BJ (cell line): ENCODE data around the gene LIN7B. TPM values are rescaled to one million over a fixed set of nuclear protein-coding genes. Genes with fewer than 3 reads are reported as not detected.

Experiments
- CTCF ChIA-PET: fragments of 350-600 bp; formaldehyde crosslinking; extraction: SDS; loops from one replicate; lab custom pipeline; 2021; ENCODE audit warnings: antibody characterized with exemption, inconsistent platforms; lab: Yijun Ruan, JAX
- POLR2A ChIA-PET: fragments of 300-600 bp; sonication (Branson Sonifier 250); formaldehyde crosslinking; extraction: SDS; loops from one replicate; lab custom pipeline; 2021; ENCODE audit warnings: antibody characterized with exemption; lab: Charles Lee
- DNase-seq: peaks from one replicate; pipeline ENCODE4 v3.0.0-alpha.2; 2011; ENCODE audit warnings: low read depth
- H3K27me3 ChIP-seq: 2 replicates; pipeline ENCODE4 v1.6.0; 2011; ENCODE audit warnings: low read length; ENCODE audit not compliant: control insufficient read depth, insufficient read depth
- H3K36me3 ChIP-seq: 2 replicates; pipeline ENCODE4 v1.5.1; 2011; ENCODE audit warnings: low read length; ENCODE audit not compliant: control insufficient read depth, insufficient read depth
- H3K4me3 ChIP-seq: 2 replicates; pipeline ENCODE4 v1.5.1; 2011; ENCODE audit warnings: low read depth, mild to moderate bottlenecking, control low read depth, low read length
- polyA plus RNA-seq: library from polyadenylated mRNA; depleted of rRNA; stranded (reverse); fragments of >200 nt; gene quantifications from 2 replicates; pipeline ENCODE4 v1.2.3, GENCODE V29; 2011
- TF ChIP-seq, protein P1 (sequence below): IDR thresholded peaks from 2 replicates; pipeline ENCODE4 v1.5.1; 2011; ENCODE audit warnings: low read depth, mild to moderate bottlenecking, control low read depth, inconsistent platforms, low read length, moderate library complexity; ENCODE audit not compliant: insufficient read depth

Gene LIN7B
- polyA plus RNA-seq, 1 experiment, result 9.4 TPM

GRCh38 chr19:49150944-49151243 is 36.7 kb downstream of the LIN7B start:
- Histone ChIP-seq H3K27me3 (peaks cover 2% of the 10 kb centered on the region; the same call in 1 of the 2 replicates), H3K4me3 (peak overlapping the region; percentile 68), H3K36me3 (no peaks in the 10 kb centered on the region)
- TF ChIP-seq, protein P1, sequence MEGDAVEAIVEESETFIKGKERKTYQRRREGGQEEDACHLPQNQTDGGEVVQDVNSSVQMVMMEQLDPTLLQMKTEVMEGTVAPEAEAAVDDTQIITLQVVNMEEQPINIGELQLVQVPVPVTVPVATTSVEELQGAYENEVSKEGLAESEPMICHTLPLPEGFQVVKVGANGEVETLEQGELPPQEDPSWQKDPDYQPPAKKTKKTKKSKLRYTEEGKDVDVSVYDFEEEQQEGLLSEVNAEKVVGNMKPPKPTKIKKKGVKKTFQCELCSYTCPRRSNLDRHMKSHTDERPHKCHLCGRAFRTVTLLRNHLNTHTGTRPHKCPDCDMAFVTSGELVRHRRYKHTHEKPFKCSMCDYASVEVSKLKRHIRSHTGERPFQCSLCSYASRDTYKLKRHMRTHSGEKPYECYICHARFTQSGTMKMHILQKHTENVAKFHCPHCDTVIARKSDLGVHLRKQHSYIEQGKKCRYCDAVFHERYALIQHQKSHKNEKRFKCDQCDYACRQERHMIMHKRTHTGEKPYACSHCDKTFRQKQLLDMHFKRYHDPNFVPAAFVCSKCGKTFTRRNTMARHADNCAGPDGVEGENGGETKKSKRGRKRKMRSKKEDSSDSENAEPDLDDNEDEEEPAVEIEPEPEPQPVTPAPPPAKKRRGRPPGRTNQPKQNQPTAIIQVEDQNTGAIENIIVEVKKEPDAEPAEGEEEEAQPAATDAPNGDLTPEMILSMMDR, result no peak
- CTCF ChIA-PET, result interaction anchor here (1.1 to 2.8 kb wide), 7 partner anchors 15 to 57 kb away, joined by 3 to 11 read pairs (median 4); partner anchors contain the start of gene LIN7B
- POLR2A ChIA-PET, result interaction anchor here (0.7 kb wide), 1 partner anchor 24 kb away, joined by 5 read pairs; no protein-coding TSS in a partner anchor
- DNase-seq, result no peak

DNA sequence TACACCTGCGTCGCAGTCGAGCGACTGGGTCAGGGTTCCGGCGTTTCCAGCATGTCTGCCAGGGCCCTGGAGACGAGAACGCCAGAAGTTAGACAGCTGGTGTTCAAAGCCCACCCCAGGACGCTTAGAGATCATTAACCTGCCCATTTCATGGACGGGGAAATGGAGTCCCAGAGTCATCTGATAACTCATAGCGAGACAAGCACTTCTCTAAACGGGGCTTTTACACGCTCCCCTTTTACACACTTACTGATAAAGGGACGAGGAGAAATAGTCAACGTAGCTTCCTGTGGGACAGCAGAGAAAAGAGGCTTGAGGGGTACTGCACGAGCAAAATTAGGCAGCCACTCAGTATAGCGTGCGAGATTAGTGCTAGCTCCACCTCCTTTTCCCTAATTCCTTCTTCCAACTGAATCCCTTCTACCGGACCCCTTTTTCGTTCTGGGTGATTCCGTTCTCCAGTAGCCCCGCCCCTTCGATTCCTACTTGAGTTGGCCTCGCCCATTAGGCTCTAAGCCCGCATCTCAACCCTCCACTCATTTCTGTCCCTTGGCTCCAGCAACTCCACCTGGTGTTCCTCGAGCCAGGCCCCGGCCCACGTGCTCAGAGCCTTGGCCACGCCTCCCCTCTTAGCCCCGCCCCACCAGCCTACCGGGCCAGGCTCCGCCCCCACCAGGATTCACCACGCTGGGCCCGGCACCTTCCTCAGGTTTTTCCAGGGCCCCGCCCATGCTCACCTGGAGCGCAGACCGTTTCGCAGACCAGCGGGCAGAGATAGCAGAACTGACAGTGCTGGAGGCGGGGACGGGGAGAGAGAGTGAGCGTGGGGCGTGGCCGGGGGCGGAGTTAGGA is 37.3 kb downstream of the LIN7B start:
- no peak overlapping the region for H3K4me3 ChIP-seq
- ChIA-PET POLR2A (interaction anchor here (0.7 kb wide), 1 partner anchor 25 kb away, joined by 5 read pairs; no protein-coding TSS in a partner anchor), CTCF (interaction anchor here (1.1 to 2.8 kb wide), 6 partner anchors 16 to 57 kb away, joined by 3 to 11 read pairs (median 4); partner anchors contain the start of gene LIN7B)
- DNase-seq, result no peak
- no peaks in the 10 kb centered on the region for H3K36me3 ChIP-seq
- peaks cover 2% of the 10 kb centered on the region; the same call in 1 of the 2 replicates for H3K27me3 ChIP-seq
- TF ChIP-seq, protein P1, result no peak

GRCh38 chr19:49152119-49152550 is 38.0 kb downstream of the LIN7B start:
- TF ChIP-seq, protein P1, result no peak
- peaks cover 2% of the 10 kb centered on the region; the same call in 1 of the 2 replicates for H3K27me3 ChIP-seq
- H3K36me3 ChIP-seq, result no peaks in the 10 kb centered on the region
- no peak overlapping the region for H3K4me3 ChIP-seq
- no peak for DNase-seq
- ChIA-PET CTCF (interaction anchor here (1.6 to 2.8 kb wide), 2 partner anchors 38 to 47 kb away, joined by 4 to 11 read pairs; partner anchors contain the start of gene LIN7B), POLR2A (no interaction called here)

GRCh38 chr19:49153167-49153809 is 39.1 kb downstream of the LIN7B start:
- peaks cover 2% of the 10 kb centered on the region; the same call in 1 of the 2 replicates for H3K27me3 ChIP-seq
- ChIA-PET CTCF (no interaction called here), POLR2A (no interaction called here)
- no peaks in the 10 kb centered on the region for H3K36me3 ChIP-seq
- TF ChIP-seq, protein P1, result no peak
- no peak for DNase-seq
- no peak overlapping the region for H3K4me3 ChIP-seq

DNA sequence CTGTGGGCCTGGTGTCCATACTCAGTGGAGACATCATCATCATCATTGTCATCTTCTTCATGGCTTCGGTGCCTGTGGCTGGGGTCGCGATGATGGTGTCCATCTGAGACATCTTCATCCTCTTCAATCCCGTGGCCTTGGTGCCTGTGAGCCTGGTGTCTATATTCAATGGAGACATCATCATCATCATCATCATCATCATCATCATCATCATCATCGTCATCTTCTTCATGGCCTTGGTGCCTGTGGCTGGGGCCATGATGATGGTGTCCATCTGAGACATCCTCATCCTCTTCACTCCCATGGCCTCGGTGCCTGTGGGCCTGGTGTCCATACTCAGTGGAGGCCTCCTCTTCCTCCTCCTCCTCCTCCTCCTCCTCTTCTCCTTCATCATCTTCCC is 40.1 kb downstream of the LIN7B start:
- no peak for DNase-seq
- ChIA-PET CTCF (interaction anchor here (1.4 to 1.9 kb wide), 2 partner anchors 8 to 44 kb away, joined by 5 read pairs; no protein-coding TSS in a partner anchor), POLR2A (no interaction called here)
- Histone ChIP-seq H3K4me3 (no peak overlapping the region), H3K36me3 (no peaks in the 10 kb centered on the region), H3K27me3 (peaks cover 2% of the 10 kb centered on the region; the same call in 1 of the 2 replicates)
- TF ChIP-seq, protein P1, result no peak
